Left lobe of liver (tissue), 2 donors: ENCODE results near the gene NAXE. TPM values are rescaled to one million over a fixed set of nuclear protein-coding genes. Genes with fewer than 3 reads are reported as not detected.
A peak's percentile ranks its signal among the peaks of the same experiment; 100 is the strongest.
"Not testable (repeated sequence)": the region's sequence is repeated elsewhere in the genome, so short reads cannot be mapped to it uniquely, and the experiment has no call there.

Experiments
- ATAC-seq: fragments of 200-7000 bp; cut with Tn5 transposase; one replicate; pipeline ENCODE4 v1.9.1; 2020; ENCODE audit warnings: mild to moderate bottlenecking, moderate library complexity
- DNase-seq: peaks from one replicate; pipeline ENCODE4 v3.0.0-alpha.2; 2020; ENCODE audit warnings: low spot score
- total RNA-seq: library from RNA; stranded (reverse); gene quantifications from one replicate; pipeline ENCODE4 v1.2.1, GENCODE V29; 2021
- donor health status: DM: no; HTN: no; CAD: no; lungs with moderate emphysema.
- donor health status: DM: no; HTN: yes; CAD: no.

The NAXE gene
- total RNA-seq, 1 donor from 2014 or later: 51.2 TPM

DNA sequence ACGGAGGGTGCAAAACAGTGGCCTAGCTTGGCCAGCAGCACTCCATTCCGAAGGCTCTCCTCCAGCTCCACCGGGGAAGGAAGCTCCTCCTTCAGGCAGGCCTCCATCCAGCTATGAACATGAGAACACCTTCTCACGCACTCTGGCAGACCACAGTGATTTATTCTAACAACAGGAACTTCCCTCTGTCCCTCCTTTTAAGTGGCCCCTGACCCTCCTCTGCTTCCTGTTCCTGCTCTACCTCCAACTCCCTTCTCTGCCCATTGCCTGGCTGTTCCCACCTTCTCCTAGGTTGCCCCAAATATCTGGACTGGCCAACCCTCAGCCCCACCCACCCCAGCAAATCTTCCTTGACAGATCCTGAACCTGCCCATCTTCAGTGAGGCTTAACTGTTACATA lies 25.1 kb upstream of the NAXE start:
- ATAC-seq (no peak), DNase-seq (no peak)

DNA sequence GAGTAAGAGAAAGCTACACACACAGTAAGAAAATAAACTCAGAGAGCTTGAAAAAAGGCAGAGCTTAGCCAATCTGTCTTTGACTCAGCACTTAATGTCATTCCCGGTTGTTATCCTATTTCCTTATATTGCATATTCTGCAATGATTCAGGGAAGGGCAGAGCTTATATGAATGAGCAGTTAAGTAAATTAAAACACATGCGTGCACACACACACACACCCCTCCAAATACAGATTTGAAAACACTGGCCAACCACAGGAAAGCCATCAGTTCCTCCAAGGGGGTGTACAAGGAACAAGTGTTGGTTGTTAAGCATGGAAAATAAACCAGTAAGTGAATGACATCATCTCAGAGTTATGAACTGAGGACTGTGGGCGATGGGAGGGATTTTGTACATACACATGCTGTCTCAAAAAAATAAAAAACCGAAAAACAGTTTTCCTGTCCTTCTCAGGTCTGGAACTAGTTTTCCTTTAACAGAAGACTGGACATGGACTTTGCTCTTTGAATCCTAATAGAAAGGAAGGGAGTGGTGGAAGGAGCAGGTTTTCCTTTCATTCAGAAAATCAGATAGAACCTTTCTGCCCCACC lies 20.2 kb upstream of the NAXE start:
- DNase-seq (no peak), ATAC-seq (no peak)

DNA sequence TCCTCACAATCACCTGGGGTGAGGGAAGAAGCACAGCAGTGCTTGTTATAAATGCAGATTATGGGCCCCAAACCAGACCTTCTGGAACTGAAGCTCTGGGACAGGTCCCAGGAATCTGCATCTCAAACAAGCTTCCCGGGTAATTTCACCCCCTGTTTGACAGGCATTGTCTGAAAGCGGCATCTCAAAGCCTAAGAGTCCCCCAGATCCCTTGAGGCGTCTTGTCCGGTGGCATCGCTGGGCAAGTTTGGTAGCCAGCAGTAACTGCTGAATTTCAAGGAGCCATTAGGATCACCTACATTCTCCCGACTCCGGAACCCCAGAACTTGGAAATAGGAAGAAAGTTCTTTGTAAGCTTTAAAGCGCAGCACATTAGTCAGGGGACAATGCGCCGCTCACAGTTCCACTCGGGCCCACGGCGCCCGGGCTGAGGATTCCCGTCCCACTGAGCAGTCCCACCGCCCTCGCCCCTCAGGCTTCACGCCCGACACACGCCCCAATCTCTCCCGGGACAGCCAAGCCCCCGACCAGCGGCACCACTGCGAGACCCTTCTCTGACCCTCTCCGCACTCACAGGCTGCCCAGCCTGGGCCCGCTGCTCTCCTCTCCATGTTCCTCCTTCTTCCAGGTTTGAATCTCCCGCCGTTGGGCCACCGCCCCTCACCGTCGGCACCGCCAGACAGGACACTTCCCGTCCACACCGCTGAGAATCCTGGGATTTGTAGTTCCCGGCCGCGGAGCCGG lies 19.5 kb upstream of the NAXE start, which contains the start of gene IQGAP3:
Gene IQGAP3, minus strand, starts transcription at position 647 of the 744 bp plus-strand sequence. Its CDS starts 36 bp downstream, at position 611.
- ATAC-seq (peak; percentile 99), DNase-seq (peak; percentile 87)

DNA sequence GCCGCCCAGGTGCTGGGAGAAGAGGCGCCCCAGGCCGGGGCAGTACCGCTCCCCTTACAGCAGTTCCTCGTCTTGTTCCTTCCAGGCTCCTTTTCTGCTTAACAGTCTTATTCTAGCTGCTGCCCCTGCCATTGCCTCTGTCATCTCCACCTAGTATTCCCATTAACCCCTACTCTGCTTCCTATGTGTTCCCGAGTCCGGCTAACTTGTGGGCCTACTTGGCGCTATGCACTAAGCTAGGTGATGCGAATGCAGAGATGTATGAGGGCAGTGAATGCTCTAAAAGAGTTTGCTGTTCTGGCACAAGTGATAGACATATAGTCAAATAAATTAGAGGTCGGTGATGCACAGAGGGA lies 18.9 kb upstream of the NAXE start:
- DNase-seq (no peak), ATAC-seq (no peak)

DNA sequence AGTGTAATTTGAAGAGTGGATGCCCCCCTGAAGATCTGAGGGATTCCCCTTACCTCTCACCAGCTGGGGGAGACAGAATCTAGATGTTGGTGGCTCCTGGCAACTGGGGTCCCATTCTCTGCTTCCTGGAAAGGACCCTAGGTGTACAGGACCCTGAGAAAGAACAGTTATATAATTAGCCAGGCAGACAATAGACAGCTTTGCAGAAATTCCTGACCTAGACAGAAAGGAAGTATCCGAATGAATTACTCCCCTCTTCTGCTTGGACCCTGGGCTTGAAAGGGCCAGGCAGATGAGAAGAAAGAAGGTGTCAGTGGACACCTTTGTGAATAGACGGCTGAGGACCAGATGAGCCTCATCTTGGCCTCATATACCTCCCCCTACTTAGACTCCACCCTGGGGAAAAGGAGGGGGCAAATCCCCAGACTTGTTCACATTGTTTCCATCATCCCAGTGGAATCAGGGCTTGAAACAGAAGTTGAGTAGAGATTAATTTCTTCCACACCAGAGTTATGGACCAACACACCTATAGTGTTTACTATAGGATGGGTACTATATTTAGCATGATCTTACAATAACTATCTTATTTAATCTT lies 17.4 kb upstream of the NAXE start:
- no peak for ATAC-seq

DNA sequence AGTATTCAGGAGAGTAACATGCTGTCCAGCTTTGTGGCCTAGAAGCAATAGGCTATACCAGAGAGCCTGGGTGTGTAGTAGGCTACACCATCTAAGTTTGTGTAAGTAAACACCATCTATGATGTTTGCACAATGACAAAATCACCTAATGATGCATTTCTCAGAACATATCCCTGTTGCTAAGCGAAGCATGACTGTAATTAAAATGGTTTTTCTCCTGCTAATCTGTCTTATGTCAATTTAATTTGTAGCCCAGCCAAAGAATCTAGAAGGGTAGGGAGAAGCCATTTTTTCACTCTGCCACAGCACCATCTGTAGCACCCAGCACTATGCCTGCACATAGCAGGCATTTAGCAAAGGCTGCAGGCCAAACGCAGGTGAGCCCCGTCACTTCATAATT lies 14.0 kb upstream of the NAXE start:
- no peak for ATAC-seq
- no peak for DNase-seq

More for the DNA sequence above, 17.4 kb upstream of the NAXE start:
- no peak for DNase-seq

DNA sequence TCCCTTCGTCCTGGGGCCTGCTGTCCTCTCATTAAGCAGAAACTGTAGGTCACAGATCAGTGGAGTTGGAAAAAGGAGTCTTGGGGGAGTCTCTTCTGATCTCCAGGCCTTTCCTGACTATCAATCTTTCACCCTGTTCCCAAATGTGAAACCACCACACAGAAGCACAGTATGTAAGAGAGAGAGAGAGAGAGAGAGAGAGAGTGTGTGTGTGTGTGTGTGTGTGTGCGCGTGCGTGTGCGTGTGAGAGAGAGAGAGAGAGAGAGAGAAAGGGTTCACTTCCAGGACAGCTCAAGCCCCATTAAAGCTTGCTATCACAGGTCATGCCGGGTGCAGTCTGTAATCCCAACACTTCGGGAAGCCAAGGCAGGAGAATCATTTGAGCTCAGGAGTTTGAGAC lies 13.5 kb upstream of the NAXE start:
- no peak for DNase-seq

DNA sequence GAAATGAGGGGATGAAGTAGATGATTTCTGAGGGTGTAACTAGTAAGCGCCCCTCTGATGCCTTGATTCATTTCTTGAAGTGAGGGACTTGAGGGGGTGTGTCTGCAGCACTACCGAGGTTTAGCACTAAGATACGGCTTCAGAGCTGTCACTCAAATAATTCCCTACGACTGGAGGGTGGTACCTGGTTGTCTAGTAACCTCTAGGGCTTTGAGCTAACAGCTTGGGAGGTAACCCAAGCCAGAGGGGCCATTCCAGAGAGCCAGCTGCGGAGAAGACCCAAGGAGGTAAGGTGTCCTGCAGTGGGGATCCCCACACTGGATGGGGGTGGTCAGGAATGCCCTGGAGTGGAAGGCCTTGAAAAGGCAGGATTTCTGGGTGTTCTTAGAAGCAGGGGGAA lies 12.1 kb upstream of the NAXE start, which contains the start of gene TTC24:
Gene TTC24, plus strand, starts transcription at position 252 of the 400 bp plus-strand sequence. CDS start 1,642 bp downstream, outside the sequence.
- DNase-seq (no peak), ATAC-seq (no peak)

More for the DNA sequence above, 13.5 kb upstream of the NAXE start:
- ATAC-seq: no peak

DNA sequence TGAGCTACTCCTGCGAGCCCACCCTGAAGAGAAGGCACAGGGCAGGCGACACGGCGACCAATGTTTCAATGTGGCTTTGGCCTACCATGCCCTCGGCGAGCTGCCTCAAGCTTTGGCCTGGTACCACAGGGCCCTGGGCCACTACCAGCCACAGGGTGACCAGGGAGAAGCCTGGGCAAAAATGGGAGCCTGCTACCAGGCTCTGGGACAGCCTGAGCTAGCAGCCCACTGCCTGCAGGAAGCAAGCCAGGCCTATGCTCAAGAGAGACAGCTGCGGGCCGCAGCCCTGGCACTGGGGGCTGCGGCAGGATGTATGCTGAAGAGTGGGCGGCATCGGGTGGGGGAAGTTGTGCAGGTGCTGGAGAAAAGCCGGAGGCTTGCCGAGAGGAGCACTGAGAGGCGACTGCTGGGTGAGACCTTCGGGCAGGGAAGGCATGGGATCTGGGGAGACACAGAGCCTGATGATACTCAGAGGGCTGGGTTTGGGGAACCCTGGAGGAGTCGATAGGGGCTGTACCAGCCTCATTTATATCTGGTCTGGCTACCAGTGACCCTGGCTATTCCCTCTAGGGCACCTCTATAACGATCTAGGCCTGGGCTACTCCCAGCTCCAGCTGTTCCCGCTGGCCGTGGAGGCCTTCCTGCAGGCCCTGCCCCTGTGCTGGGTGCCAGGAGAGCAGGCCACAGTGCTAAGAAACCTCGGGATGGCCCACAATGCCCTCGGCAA lies 9.8 kb upstream of the NAXE start:
- no peak for DNase-seq
- ATAC-seq: no peak

DNA sequence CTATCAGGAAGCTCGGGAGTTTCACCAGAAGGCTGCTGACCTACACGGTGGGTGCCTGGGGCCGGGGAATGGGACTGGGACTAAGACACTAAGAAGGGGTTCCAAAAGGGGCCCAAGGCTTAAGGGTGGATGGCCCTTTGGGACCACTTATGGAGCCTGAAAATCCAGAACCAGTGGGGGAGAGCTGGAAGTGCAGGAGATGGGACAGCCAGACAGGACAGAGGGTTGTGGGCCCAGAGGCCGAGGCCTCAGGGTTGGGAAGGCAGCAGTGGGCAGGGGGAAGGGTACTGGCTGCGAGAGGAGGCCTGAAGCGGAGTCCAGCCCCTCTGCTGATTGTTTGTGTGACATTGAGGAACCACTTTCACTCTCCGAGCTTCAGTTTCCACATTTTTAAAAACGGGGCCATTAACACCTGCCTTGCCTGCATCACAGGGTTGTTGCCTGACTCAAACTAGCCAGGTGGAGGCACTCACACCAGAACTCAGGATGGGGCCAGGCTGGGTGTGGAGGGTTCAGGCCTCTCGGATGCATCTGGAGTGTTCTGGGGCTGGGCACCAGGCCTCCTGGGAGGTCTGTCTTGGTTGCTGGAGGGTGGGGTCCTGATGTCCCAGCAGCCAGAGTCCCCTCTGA lies 9.1 kb upstream of the NAXE start:
- DNase-seq: no peak

DNA sequence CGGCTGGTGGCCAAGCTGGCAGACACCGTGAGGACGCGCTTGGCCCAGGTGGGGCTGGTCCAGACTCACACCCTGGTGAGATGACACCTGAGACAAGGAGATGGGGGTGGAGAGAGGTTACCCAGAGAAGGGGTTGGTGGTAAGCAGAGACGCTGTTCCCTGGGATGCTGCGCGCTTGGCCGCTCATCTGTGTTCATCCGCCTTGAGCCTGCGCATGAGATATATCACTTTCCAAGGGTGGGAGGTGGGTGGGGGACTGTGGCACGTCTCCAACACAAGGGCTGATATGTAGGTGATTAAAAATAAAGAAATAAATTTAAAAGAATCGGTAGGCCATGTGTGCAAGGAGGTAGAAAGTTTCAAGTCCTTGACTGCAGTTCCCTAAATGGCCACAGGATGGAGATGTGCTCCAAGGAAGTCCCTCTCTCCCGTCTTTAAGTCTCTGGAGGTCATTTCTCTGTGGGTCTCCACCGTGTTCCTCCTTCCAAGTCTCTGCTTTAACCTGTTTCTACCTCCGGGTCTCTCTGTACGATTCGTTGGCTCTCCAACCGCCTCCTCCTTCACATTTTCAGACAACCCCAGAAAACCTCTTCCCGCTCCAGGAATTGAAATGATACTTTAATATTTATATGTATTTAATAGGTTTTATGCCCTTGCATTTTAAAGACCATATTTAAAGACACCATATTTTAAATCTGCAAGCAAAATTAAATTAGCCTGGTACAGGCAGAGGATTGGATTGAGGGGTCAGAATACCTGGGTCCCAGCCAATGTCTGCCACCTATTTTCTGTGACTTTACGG lies 7.6 kb upstream of the NAXE start:
- DNase-seq (peak; percentile 59), ATAC-seq (peak; percentile 87)

More for the DNA sequence above, 9.1 kb upstream of the NAXE start:
- no peak for ATAC-seq

DNA sequence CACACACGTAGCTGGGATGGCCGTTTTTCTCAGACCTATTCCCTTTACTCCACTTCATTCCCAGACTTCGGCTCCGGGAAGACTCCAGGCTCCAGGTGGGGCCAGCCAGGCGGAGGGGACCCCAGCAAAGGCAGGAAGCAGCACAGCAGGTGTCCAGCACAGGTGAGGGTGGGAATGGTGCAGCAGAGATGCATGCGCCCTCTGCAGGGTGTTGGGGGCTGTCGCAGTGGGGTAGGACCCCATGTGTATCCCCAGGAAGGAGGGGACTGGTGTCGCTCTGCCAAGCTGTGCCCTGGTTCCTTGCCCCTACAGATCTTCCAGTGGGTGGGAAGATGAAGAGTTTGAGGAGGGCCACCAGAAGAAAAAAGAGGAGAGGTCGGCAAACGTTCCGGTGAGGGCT lies 6.8 kb upstream of the NAXE start:
- DNase-seq: no peak
- ATAC-seq: no peak

DNA sequence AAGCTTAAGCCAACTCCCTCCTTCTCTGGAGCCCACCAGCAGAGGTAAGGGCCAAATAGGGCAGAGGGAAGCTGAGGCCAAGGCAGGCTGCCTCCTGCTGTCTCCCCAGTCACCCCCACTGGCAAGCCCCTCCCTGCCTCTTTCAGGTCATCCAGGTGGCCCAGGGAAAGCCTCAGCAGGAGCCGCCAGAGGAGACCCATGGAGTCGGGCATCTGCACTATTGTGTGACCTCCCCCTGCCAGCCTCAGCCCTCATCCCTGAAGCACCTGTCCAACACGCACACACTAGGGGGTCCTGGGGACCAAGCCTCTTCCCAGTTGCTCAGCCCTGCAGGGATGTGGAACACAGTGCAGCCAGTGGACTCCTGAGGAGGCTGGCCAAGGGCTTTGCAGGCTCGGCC lies 5.3 kb upstream of the NAXE start:
- no peak for ATAC-seq
- DNase-seq: no peak

DNA sequence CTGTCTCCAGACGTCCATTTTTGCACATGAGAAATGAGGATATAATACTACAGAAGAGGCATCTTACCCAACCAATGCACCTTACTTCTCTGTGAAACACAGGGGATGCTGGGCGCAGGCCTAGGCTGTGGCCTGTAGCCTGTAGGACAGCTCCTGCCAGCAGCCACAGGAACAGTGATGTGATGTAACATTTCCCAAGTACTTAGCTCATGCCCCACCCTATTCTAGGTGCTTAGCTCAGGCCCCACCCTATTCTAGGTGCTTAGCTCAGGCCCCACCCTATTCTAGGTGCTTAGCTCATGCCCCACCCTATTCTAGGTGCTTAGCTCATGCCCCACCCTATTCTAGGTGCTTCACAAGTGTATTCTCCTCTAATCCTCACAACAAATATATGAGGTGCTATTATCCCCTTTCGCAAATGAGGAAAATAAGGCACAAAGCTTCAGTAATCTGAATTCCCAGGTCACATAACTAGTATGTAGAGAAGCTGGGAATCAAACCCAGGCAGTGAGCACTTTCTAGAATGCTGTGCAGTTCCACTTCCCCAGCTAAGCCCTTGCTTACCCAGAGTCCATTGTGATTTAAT lies 4.6 kb upstream of the NAXE start:
- DNase-seq (no peak), ATAC-seq (no peak)

DNA sequence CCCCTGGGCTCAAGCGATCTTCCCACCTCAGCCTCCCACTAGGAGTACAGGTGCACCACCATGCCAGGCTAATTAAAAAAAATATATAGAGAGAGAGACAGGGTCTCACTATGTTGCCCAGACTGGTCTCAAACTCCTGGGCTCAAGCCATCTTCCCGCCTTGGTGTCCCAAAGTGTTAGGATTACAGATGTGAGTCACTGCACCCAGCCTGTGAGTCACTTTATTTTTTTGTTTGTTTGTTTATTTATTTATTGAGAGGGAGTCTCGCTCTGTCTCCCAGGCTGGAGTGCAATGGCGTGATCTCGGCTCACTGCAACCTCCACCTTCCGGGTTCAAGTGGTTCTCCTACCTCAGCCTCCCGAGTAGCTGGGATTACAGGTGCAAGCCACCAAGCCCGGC lies 3.6 kb upstream of the NAXE start:
- ATAC-seq, DNase-seq: not testable (repeated sequence)

DNA sequence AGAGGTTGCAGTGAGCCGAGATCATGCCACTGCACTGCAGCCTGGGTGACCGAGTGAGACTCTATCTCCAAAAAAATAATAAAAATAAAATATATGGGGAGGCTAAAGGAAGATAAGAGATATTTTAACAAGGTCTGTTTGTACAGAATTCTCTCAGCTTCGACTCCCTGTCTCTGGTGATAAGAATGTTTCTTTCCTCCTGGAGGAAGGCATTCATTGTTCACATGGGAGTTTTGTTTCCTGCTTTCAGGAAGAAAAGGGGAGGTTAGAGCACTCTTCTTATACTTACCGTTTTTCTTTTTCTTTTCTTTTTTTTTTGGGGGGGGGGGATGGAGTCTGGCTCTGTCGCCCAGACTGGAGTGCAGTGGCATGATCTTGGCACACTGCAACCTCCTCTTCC lies 2.0 kb upstream of the NAXE start:
- no peak for ATAC-seq
- DNase-seq: no peak

DNA sequence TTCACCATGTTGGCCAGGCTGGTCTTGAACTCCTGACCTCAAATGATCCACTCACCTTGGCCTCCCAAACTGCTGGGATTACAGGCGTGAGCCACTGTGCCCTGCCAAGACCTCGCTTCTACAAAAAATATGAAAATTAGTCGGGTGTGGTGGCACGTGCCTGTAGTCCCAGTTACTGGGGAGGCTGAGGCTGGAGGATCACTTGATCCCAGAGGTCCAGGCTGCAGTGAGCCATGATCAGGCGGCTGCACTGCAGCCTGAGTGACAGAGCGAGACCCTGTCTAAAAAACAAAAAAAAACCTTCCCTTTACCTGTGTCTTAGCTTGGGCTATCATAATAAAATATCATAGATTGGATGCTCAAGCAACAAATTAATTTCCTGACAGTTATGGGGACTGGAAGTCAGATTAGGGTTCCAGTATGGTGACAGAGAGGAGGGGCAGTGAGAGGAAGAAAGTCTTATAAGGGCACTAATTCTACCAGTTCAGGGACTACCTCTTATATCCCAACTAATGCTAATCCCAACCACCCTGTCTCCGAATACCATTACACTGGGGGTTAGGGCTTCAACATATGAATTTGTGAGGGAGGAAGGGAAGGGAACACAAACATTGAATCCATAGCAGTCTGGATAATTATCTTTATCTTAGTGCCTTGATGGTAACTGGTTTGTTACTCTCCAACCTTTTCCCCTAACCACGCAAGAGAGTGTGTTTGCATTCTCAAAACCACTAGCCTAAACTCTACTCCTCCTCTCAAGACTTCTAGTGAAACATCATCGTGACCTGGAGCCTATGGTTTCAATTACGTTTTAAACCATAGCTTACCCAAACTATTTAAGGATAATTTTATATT lies 1.0 kb upstream of the NAXE start:
- ATAC-seq (no peak), DNase-seq (no peak)

DNA sequence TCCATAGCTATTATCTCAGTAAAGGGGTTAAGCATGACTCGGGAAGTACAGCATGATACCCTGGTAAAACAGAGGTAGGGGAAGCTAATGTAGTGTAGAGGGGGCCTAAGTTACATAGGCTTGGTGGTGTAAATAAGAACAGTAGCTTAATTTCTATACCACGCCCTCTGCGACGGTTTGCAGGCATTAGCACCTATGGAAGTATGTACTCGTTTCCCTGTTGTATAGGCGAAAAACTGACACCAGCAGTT lies 470 bp upstream of the NAXE start:
- DNase-seq: no peak
- no peak for ATAC-seq
